B cell (primary cell): Measurements from ENCODE around the gene FAM83G.

ENCODE experiments used
- CTCF ChIP-seq: fragments of 200-600 bp; IDR thresholded peaks from one replicate; pipeline ENCODE4 v1.8.0; 2022; ENCODE audit warnings: antibody characterized with exemption, mild to moderate bottlenecking
- EZH2 ChIP-seq: IDR thresholded peaks from 2 replicates; pipeline ENCODE4 v1.6.1; 2012; ENCODE audit warnings: borderline replicate concordance, low read depth, mild to moderate bottlenecking, moderate library complexity, low read length; ENCODE audit not compliant: insufficient read depth, poor library complexity, severe bottlenecking

- TF ChIP-seq EZH2 (no peak), CTCF (no peak)
Measured at GRCh38 chr17:18946536-18946935, 58.0 kb downstream of the FAM83G start.
